Cardiac muscle cell (in vitro differentiated cells and primary cell): ENCODE measurements around the gene PKD1. TPM values are rescaled to one million over a fixed set of nuclear protein-coding genes. Genes with fewer than 3 reads are reported as not detected.

Source experiments
- DNase-seq, 2 donors: peaks; one replicate each; pipeline versions ENCODE4 v3.0.0 to v3.0.0-alpha.2; 2010 to 2017; ENCODE audit warnings: low read depth in 1 of 2, low spot score in 1 of 2
- H3K27ac ChIP-seq: fragments of 200-600 bp; sonication (generic); 2 replicates; pipeline ENCODE4 v1.5.1; 2016
- H3K27me3 ChIP-seq: fragments of 200-600 bp; sonication (generic); 2 replicates; pipeline ENCODE4 v1.6.0; 2016; ENCODE audit warnings: control low read depth
- H3K36me3 ChIP-seq: fragments of 200-600 bp; sonication (generic); 2 replicates; pipeline ENCODE4 v1.5.1; 2016; ENCODE audit warnings: control low read depth
- H3K4me1 ChIP-seq: fragments of 200-600 bp; sonication (generic); 2 replicates; pipeline ENCODE4 v1.8.1; 2017; ENCODE audit warnings: low read depth, mild to moderate bottlenecking, mixed run types
- H3K4me3 ChIP-seq: fragments of 200-600 bp; sonication (generic); 2 replicates; pipeline ENCODE4 v1.5.1; 2016; ENCODE audit warnings: mild to moderate bottlenecking
- H3K9me3 ChIP-seq: fragments of 200-600 bp; sonication (generic); 2 replicates; pipeline ENCODE4 v1.5.1; 2017; ENCODE audit warnings: low read depth, mild to moderate bottlenecking, control low read depth
- polyA plus RNA-seq: library from polyadenylated mRNA; unstranded; fragments of >200 nt; fragmentation: Nextera tagmentation; extraction: Ambion mirVana; gene quantifications from 2 replicates; pipeline ENCODE4 v1.2.1, GENCODE V29; 2016
- total RNA-seq: library from RNA; depleted of rRNA; stranded (reverse); fragments of >200 nt; gene quantifications from 2 replicates; pipeline ENCODE4 v1.2.3, GENCODE V29; 2016
- TF ChIP-seq, protein P1 (sequence below): IDR thresholded peaks from 2 replicates; pipeline ENCODE4 v1.5.1; 2012; ENCODE audit warnings: low read depth, mild to moderate bottlenecking, low read length

PKD1 gene
- total and polyA plus RNA-seq, 2 experiments from 2014 or later: 49.9 to 206 TPM

DNA sequence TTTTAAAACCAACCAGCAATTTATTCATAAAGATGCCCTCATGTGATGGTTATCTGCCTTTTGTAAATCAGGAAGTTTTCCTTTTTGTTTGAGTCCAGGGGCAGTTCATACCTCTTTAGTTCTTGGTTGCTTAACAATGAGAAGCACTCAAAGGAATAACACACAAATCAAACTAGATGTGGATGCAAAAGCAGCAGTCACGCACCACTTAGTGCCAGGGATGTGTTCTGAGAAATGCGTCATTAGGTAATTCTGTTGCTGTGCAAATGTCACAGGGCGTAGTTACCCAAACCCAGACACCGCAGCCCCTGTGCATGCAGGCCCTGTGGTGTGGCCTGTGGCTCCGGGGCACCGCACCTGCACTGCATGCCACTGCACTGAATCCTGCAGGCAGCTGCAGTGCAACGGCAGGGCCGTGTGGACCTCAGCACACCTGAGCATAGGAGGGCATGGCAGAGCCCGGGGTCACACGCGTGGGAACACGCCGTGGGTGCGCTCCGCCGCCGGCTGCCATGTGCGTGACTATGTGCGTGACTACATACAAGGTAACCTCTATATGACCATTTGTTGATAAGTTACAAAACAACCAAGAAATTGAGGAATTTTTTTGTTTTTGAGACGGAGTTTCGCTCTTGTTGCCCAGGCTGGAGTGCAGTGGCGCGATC is 39.6 kb downstream of the PKD1 start:
- peaks cover 10% of the 10 kb centered on the region for H3K4me1 ChIP-seq
- H3K9me3 ChIP-seq: no peaks in the 10 kb centered on the region
- DNase-seq: no peak
- no peak overlapping the region for H3K27ac ChIP-seq
- no peak overlapping the region for H3K4me3 ChIP-seq
- TF ChIP-seq, protein P1, sequence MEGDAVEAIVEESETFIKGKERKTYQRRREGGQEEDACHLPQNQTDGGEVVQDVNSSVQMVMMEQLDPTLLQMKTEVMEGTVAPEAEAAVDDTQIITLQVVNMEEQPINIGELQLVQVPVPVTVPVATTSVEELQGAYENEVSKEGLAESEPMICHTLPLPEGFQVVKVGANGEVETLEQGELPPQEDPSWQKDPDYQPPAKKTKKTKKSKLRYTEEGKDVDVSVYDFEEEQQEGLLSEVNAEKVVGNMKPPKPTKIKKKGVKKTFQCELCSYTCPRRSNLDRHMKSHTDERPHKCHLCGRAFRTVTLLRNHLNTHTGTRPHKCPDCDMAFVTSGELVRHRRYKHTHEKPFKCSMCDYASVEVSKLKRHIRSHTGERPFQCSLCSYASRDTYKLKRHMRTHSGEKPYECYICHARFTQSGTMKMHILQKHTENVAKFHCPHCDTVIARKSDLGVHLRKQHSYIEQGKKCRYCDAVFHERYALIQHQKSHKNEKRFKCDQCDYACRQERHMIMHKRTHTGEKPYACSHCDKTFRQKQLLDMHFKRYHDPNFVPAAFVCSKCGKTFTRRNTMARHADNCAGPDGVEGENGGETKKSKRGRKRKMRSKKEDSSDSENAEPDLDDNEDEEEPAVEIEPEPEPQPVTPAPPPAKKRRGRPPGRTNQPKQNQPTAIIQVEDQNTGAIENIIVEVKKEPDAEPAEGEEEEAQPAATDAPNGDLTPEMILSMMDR: no peak
- H3K36me3 ChIP-seq: peaks cover 18% of the 10 kb centered on the region
- no peaks in the 10 kb centered on the region for H3K27me3 ChIP-seq

DNA sequence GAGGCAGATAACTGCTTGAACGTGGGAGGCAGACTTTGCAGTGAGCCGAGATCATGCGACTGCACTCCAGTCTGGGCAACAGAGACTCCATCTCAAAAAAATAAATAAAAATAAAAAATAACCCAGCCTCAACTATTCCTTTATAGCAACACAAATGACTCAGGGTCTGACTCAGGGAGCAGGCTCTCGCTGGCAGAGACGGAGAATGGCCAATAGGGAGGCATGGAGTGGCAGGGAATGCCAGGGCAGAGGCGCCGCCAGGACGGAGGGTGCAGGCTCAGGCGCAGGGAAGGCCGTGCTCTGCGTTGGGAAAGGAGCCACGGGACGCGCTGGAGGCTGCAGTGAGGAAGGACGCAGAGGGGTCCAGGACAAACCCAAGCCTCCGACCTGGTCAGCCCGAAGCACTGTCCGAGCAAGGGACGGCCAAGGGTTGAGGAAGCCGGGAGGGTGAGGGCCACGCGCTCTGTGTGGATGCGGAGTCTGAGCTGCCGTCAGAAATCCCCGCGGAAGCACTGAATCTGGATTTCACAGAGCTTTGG is 40.3 kb downstream of the PKD1 start:
- no peak overlapping the region for H3K4me3 ChIP-seq
- TF ChIP-seq, protein P1: no peak
- H3K4me1 ChIP-seq: peaks cover 10% of the 10 kb centered on the region
- H3K9me3 ChIP-seq: no peaks in the 10 kb centered on the region
- no peaks in the 10 kb centered on the region for H3K27me3 ChIP-seq
- H3K27ac ChIP-seq: no peak overlapping the region
- DNase-seq: no peak
- peaks cover 18% of the 10 kb centered on the region for H3K36me3 ChIP-seq

DNA sequence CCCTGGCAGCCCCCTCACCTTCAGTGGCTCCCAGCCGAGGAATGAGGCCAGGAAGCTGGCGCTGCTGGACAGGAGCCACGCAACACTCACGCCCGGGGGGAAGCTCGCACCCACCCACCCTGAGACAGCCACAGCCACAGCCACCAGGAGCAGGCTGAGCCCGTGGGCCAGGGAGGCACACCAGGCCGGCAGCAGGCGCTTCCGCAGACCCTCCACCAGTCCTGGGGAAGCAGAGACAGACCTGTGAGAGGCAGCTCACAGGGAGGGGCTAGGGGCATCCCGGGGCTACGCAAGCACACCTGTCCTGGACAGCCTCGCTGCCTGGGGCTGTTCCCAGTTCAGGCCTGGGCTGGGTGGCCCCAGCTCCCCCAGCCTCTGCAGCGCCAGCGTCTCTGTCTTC is 41.9 kb downstream of the PKD1 start:
- H3K36me3 ChIP-seq: peaks cover 14% of the 10 kb centered on the region
- H3K27ac ChIP-seq: no peak overlapping the region
- H3K9me3 ChIP-seq: no peaks in the 10 kb centered on the region
- no peaks in the 10 kb centered on the region for H3K27me3 ChIP-seq
- TF ChIP-seq, protein P1: no peak
- peaks cover 10% of the 10 kb centered on the region for H3K4me1 ChIP-seq
- H3K4me3 ChIP-seq: no peak overlapping the region
- no peak for DNase-seq

DNA sequence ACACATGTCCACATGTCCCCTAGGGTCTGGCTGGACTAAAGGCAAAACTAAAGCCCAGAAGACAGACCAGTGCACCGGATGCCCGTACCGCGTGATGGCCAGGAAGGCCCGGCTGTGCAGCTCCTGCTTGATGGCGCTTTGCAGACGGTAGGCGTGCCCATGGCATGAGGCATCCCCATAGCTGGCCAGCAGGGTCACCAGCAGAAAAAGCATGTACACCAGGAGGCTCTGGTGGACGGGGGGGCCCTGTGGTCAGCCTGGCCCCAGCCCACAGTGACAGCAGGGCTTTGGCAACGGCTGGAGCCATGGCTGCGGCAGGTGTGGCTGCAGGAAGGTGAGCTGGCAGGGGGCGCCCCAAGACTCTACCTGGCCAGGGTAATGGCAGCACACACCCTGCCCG is 42.8 kb downstream of the PKD1 start:
- Histone ChIP-seq H3K27me3 (no peaks in the 10 kb centered on the region), H3K27ac (no peak overlapping the region), H3K4me1 (peaks cover 10% of the 10 kb centered on the region), H3K9me3 (no peaks in the 10 kb centered on the region), H3K36me3 (peaks cover 14% of the 10 kb centered on the region), H3K4me3 (no peak overlapping the region)
- no peak for DNase-seq
- TF ChIP-seq, protein P1: no peak

DNA sequence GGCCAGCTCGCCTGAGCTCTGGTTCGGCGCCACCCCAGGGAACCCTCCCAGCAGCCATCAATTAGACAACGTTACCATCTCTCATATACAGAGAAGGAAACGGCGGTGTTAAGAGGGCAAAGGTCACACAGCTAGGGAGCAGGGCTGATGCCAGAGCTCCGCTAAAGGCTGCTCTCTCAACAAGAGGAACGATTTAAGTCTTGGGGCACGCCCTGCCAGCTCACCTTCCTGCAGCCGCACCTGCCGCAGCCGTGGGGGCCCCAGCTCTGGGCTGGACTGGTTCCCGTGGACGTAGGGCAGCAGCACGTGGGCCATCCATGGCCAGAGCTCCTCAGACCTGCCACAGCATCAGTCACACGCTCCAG is 43.5 kb downstream of the PKD1 start:
- no peak overlapping the region for H3K4me3 ChIP-seq
- no peak for DNase-seq

More for the DNA sequence above, 43.5 kb downstream of the PKD1 start:
- Histone ChIP-seq H3K4me1 (peaks cover 10% of the 10 kb centered on the region), H3K36me3 (peaks cover 13% of the 10 kb centered on the region), H3K27me3 (no peaks in the 10 kb centered on the region), H3K27ac (no peak overlapping the region), H3K9me3 (no peaks in the 10 kb centered on the region)
- TF ChIP-seq, protein P1: no peak
